Activated naive CD4-positive, alpha-beta T cell treated with anti-CD3 and anti-CD28 coated beads, Interleukin-2, amount 50 U/mL, for 72 hours (primary cell): ENCODE results near the gene ACTR1A. TPM values are rescaled to one million over a fixed set of nuclear protein-coding genes. Genes with fewer than 3 reads are reported as not detected.

ENCODE experiments used
- ATAC-seq, 2 donors: fragments of 150-1000 bp; cut with Tn5 transposase; 2 replicates each; pipeline ENCODE4 v1.10.0; 2021; ENCODE audit warnings: mild to moderate bottlenecking in 2 of 2, moderate library complexity in 2 of 2
- DNase-seq, 2 donors: peaks; one replicate each; pipeline ENCODE4 v3.0.0; 2021 to 2022; ENCODE audit warnings: low spot score in 2 of 2
- H3K27ac Mint-ChIP-seq, 2 donors: one replicate each; pipeline ENCODE4 v1.8.0; 2022; ENCODE audit warnings: mild to moderate bottlenecking in 2 of 2, mixed read lengths in 2 of 2
- H3K36me3 Mint-ChIP-seq, 2 donors: one replicate each; pipeline ENCODE4 v1.8.0; 2022; ENCODE audit warnings: mixed read lengths in 2 of 2
- H3K9me3 Mint-ChIP-seq, 2 donors: one replicate each; pipeline ENCODE4 v1.8.0; 2022; ENCODE audit warnings: mixed read lengths in 2 of 2
- total RNA-seq, 2 donors: library from RNA; stranded (reverse); gene quantifications; one replicate each; pipeline ENCODE4 v1.2.3, GENCODE V29; 2022

Gene ACTR1A
- total RNA-seq, 2 donors from 2014 or later, result 48.9 to 97.4 TPM

DNA sequence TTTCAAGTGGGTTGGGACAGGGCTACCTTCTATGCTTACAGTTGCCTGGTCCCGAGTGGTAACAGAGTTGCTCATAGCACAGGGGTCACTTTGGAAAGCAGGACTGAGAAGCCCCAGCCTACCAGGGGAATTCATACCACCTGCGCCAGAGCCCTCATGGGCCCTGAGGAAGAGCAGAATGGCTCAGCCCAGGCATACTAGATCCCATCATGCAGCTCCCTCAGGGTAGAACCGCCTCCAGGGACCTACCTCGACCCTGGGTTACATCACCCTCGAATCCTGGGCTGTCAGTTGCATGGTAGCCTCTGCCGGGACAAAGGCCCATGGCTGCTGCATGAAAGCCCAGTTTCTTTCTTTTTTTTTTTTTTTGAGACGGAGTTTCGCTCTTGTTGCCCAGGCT, 73.0 kb downstream of the ACTR1A start:
- Mint-ChIP-seq H3K9me3 (no peaks in the 10 kb centered on the region), H3K27ac (no peak overlapping the region), H3K36me3 (peaks cover 8 to 10% of the 10 kb centered on the region in 2 donors)
- no peak for ATAC-seq
- no peak for DNase-seq

Other genes starting within 250 kb of the ACTR1A start
- gene NFKB2, start 107.0 kb downstream of the ACTR1A start, total RNA-seq, result 100 to 1,000 TPM; 213 to 251 TPM
- 10 to 100 TPM in 1 of 2 donors, 1 to 10 TPM in 1; 8.7 to 13.3 TPM for gene PSD, start 83.9 kb downstream of the ACTR1A start, total RNA-seq
- gene FBXL15, start 81.9 kb downstream of the ACTR1A start, total RNA-seq, result 10 to 100 TPM; 12.9 to 27.4 TPM
- 10 to 100 TPM; 38.7 to 73.9 TPM for gene CUEDC2, start 70.1 kb downstream of the ACTR1A start, total RNA-seq
- under 1 TPM in 1 of 2 donors, not detected in 1; 0.30 TPM for gene C10orf95, start 51.2 kb downstream of the ACTR1A start, total RNA-seq
- gene SUFU, start 1.3 kb upstream of the ACTR1A start, total RNA-seq, result 1 to 10 TPM; 9.1 to 9.9 TPM
- 10 to 100 TPM; 22.9 to 47.3 TPM for gene TRIM8, start 141.8 kb upstream of the ACTR1A start, total RNA-seq
- 1 to 10 TPM; 5.7 to 6.8 TPM for gene ARL3, start 211.7 kb upstream of the ACTR1A start, total RNA-seq
- 10 to 100 TPM in 1 of 2 donors, 1 to 10 TPM in 1; 8.3 to 16.5 TPM for gene SFXN2, start 211.9 kb upstream of the ACTR1A start, total RNA-seq
- gene WBP1L, start 241.2 kb upstream of the ACTR1A start, total RNA-seq, result 10 to 100 TPM; 15.7 to 16.7 TPM